CD4-positive, alpha-beta T cell treated with Interleukin-6 for 4 hours (primary cell): Measurements from ENCODE around the gene COL9A1.
"Not testable (repeated sequence)": the region's sequence is repeated elsewhere in the genome, so short reads cannot be mapped to it uniquely, and the experiment has no call there.

Source experiments
- DNase-seq: peaks from one replicate; pipeline ENCODE4 v3.0.0-alpha.2; 2020; ENCODE audit warnings: mixed read lengths

Gene COL9A1

DNA sequence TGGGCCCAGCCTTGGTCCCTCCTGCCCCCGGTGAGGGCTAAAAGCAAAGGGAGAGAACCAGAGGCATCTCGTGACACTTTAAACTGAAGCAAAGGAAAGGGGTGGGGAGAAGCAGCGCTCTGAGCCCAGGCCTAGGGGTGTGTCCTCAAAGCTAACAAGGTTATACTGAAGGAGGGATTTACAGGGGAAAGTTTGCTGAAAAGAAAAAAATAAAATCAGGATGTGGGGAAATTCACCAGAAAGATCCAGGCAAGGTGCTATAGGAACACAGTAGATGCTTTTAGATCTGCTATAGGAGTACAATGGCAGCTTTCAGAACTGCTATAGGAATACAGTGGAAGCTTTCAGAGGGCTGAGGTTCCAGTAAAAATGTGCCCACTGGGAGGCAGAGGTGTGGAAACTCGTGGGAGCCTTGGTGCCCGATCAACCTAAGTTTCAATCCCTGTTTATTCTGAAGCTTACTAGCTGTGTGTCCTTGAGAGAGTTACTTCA is at the start of gene COL9A1:
Gene COL9A1 (minus strand): TSS at position 51 of the 492 bp plus-strand sequence. CDS start 160 bp downstream, outside the sequence.
- DNase-seq, result no peak

- DNase-seq, result no peak
Observed at GRCh38 chr6:70351461-70351860, 48.6 kb upstream of the COL9A1 start.

DNA sequence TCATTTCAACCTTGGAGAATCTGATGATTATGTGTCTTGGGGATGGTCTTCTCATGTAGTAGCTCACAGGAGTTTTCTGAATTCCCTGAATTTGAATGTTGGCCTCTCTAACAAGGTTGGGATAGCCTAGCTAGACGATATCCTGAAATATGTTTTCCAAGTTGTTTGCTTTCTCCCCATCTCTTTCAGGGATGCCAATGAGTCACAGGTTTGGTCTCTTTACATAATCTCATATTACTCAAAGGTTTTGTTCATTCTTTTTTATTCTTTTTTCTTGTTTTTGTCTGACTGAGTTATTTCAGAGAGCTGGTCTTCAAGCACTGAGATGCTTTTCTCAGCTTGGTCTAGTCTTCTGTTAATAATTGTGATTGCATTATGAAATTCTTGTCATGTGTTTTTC is 42.7 kb upstream of the COL9A1 start:
- DNase-seq, result no peak

DNA sequence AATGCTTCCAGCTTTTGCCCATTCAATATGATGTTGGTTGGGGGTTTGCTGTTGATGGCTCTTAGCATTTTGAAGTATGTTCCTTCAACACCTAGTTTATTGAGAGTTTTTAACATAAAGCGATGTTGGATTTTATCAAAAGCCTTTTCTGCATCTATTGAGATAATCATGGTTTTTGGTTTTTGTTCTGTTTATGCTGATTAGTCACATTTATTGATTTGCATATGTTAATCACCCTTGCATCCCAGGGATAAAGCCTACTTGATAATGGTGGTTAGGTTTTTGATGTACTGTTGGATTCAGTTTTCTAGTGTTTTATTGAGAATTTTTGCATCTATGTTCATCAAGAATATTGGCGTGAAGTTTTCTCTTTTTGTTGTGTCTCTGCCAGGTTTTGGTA is 40.4 kb upstream of the COL9A1 start:
- no peak for DNase-seq

DNA sequence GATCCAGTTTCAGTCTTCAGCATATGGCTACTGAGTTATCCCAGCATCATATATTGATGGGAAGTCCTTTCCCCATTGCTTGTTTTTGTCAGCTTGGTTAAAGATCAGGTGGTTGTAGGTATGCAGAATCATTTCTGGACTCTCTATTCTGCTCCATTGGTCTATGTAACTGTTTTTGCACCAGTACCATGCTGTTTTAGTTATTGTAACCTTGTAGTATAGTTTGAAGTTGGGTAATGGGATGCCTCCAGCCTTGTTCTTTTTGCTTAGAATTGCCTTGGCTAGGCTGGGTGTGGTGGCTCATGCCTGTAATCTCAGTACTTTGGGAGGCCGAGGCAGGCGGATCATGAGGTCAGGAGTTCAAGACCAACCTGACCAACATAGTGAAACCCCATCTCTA is 36.9 kb upstream of the COL9A1 start:
- not testable (repeated sequence) for DNase-seq

GRCh38 chr6:70338775-70339174 is 35.9 kb upstream of the COL9A1 start:
- no peak for DNase-seq

- no peak for DNase-seq
Observed at GRCh38 chr6:70337743-70338105, 34.8 kb upstream of the COL9A1 start.

GRCh38 chr6:70336996-70337742 is 34.3 kb upstream of the COL9A1 start:
- DNase-seq, result no peak

- no peak for DNase-seq
Observed at GRCh38 chr6:70327036-70327435, 24.2 kb upstream of the COL9A1 start.

- DNase-seq, result no peak
Observed at GRCh38 chr6:70325009-70325408, 22.1 kb upstream of the COL9A1 start.

DNA sequence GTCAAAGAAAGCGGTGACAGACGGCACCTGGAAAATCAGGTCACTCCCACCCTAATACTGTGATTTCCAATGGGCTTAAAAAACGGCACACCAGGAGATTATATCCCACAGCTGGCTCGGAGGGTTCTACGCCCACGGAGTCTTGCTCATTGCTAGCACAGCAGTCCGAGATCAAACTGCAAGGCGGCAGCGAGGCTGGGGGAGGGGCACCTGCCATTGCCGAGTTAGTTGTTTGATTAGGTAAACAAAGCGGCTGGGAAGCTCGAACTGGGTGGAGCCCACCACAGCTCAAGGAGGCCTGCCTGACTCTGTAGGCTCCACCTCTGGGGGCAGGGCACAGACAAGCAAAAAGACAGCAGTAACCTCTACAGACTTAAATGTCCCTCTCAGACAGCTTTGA is 14.9 kb upstream of the COL9A1 start:
- DNase-seq, result not testable (repeated sequence)

DNA sequence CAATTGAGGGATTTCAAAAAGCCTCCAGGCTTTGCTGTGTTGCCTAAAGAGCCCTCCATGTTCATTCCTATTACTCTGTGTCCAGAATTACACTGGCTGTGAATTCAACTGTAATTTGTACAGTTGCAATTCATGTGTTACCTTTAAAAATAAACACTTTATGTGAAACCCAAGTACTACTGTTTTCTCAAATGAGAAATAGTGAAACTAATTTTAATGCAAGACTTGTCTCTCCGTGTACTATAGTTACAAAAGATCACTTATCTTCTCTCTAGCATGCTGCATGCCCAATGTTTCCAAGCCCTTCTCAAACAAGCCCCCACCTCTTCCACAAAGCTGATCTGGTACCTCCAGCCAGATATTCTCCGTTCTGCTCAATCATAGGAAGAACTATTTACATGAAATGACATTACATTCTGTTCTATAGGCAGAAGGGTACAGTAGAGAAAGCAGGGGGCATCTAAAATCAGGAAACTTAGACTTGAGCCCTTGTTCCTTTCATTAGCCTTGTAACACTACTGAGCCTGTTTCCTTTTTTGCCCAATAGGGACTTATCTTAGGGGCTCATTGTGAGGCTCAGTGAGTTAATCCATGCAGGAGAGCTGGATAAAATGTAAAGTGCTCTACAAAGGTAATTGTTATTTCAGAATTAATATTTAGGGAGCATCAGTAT is 12.3 kb upstream of the COL9A1 start:
- DNase-seq, result no peak

GRCh38 chr6:70314296-70314695 is 11.4 kb upstream of the COL9A1 start:
- DNase-seq, result no peak

- DNase-seq, result no peak
Observed at GRCh38 chr6:70312165-70312745, 9.4 kb upstream of the COL9A1 start.

DNA sequence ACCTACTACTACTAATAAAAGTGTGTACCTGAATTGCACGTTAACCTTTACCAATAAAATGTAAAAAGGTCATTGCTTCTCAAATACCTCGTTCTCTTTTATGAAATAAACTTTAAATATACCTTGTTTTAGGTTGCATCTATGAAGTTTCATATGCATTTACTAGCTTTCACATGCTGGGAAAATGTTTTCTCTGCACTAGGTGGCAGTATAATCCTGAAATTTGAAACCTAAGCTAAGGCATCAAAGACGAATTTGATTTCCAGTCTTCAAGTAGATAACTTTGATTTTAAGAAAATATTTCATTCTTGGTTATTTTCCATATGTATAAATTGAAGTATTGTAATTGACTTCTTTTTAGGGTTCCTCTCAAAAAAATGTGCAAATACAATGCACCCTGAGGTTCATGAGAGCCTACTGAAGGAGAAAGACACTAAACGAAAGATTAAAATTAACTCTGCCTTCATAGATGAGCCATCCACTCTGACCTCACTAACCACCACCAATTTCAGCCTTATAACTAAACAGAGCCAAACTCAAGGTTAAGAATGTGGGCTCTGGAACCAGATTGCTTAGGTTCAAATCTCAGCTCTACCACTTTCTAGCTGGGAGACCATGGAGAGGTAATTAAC is 7.3 kb upstream of the COL9A1 start:
- no peak for DNase-seq

GRCh38 chr6:70309243-70309642 is 6.4 kb upstream of the COL9A1 start:
- DNase-seq, result no peak

GRCh38 chr6:70308142-70308541 is 5.3 kb upstream of the COL9A1 start:
- DNase-seq, result not testable (repeated sequence)

DNA sequence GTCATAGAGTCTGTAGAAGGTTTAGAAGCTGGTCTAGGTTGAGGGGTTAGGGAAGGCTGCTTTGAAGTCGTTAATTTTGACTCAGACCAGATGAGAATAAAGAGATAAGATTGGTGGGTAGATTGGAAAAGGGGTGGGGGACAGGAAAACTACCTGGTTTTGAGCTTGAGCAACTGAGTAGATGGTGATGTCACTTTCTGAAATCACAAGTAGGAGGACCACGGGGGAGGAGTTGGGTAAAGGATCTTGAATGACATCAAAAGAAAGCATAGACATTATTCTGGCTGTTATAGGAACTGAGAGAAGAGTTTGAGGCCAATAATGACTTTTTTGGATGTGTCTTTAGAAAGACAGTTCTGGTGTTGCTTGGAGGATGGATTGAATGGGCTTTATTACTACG is 4.1 kb upstream of the COL9A1 start:
- DNase-seq, result no peak

DNA sequence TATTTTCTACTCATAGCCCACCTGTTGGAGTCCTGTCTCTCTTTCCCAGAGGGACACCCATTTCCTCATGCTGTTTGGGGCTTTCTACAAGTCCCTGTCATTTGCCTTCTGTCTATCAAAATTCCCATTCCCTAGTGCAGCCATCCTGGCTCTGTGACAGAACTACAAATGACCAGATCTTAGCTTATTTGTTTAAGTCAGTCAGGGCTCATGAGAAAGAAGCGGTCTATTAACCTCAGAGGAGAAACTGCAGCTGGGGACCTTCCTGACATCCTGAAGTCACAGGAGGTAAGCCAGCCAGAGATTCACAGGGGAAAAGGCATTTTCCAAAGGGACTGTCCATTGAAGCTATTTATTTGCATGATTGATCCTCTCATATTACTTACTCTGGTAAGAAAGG is 1.7 kb upstream of the COL9A1 start:
- no peak for DNase-seq

DNA sequence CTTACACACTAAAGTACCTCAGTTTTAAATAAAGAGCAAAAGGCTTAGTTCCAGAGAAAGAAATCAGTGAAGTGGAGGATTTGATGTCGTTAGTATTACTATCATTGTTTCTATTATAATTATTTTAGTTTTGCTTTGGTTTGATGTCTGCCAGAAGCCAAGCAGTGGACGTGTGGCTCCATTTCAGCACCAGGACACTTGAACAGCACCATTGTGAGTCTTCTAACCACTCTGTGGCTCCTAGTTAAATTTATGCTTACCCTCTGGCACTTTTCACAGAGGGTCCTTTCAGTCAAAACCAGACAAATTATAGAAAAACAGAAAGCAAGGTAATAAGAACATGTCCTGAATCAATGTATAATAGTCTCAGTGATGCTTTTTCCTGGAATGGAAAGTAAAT is 3.4 kb downstream of the COL9A1 start:
- no peak for DNase-seq

GRCh38 chr6:70298068-70298467 is 4.8 kb downstream of the COL9A1 start:
- no peak for DNase-seq

- no peak for DNase-seq
Observed at GRCh38 chr6:70292193-70292592, 10.7 kb downstream of the COL9A1 start.

DNA sequence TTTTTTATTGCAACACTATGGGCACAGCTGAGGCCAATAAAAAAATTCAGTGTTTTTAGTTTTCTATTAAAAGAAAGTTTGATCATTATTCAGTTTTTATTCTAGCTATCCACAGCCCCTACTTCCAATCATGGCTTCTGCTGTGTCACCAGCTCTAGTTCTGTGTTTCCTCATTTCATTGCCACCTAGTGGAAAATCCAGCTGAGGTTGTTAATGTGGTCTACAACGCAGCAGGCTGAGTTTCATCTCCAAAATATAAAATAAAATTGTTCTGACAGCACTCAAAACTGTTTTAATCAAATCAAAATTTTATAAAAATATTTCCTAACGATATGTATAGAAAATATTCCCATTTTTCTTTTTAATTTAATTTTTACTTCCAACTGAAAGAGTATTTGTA is 13.6 kb downstream of the COL9A1 start:
- no peak for DNase-seq

- DNase-seq, result no peak
Observed at GRCh38 chr6:70286905-70287304, 16.0 kb downstream of the COL9A1 start.
